HUDEP-2 (cell line): Measurements from ENCODE around the gene TPSAB1.
A peak's percentile ranks its signal among the peaks of the same experiment; 100 is the strongest.

Experiments used
- DNase-seq, 76 experiments: peaks; one replicate each; lab custom pipeline; 2025; ENCODE audit not compliant: unreplicated experiment in 76 of 76; lab: John Stamatoyannopoulos, UW

TPSAB1 gene

DNA sequence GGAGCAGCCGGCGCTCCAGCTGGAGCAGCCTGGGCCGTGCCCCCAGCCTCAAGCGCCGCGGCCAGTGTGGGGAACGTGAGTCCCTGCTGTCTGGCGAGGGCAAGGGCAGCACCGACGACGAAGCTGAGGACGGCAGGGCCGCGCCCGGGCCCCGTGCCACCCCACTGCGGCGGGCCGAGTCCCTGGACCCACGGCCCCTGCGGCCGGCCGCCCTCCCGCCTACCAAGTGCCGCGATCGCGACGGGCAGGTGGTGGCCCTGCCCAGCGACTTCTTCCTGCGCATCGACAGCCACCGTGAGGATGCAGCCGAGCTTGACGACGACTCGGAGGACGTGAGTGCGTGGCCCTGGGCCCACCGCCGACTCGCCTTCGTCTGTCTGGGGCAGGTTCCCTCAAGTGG lies 31.4 kb upstream of the TPSAB1 start:
- DNase-seq = no peak

DNA sequence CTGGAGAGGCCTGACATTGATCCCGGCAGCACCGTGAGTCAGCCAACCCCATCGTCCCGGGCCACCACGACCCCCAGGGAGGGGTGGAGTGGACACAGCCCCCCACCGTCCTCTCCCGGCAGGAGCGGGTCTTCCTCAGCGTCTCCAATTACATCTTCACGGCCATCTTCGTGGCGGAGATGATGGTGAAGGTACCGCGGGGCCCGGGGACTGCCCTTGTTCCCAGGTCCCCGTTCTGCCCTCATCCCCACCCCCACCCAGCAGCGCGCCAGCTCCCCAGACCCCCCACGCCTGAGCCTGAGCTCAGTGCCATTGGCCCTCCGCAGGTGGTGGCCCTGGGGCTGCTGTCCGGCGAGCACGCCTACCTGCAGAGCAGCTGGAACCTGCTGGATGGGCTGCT lies 30.0 kb upstream of the TPSAB1 start:
- no peak for DNase-seq

DNA sequence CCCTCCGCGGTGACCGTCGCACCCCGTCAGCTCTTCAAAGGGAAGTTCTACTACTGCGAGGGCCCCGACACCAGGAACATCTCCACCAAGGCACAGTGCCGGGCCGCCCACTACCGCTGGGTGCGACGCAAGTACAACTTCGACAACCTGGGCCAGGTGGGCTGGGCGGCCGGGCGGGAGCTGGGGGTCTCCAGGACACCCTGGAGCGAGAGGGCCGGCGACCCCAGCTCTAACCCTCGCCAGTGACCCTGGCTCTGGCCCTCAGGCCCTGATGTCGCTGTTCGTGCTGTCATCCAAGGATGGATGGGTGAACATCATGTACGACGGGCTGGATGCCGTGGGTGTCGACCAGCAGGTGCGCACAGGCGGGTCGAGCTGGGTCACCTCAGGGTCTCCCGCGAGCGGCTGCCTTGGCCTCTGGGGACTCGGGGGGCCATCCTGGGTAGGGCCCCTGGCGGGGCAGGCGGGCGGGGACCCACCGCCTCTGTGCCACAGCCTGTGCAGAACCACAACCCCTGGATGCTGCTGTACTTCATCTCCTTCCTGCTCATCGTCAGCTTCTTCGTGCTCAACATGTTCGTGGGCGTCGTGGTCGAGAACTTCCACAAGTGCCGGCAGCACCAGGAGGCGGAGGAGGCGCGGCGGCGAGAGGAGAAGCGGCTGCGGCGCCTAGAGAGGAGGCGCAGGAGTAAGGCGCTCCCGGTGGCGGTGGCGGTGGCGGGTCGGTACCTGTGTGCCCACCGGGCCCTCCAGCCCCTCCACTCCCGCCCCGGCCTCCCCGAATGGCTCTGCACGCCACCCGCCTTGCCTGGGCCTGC lies 28.8 kb upstream of the TPSAB1 start:
- DNase-seq = no peak

DNA sequence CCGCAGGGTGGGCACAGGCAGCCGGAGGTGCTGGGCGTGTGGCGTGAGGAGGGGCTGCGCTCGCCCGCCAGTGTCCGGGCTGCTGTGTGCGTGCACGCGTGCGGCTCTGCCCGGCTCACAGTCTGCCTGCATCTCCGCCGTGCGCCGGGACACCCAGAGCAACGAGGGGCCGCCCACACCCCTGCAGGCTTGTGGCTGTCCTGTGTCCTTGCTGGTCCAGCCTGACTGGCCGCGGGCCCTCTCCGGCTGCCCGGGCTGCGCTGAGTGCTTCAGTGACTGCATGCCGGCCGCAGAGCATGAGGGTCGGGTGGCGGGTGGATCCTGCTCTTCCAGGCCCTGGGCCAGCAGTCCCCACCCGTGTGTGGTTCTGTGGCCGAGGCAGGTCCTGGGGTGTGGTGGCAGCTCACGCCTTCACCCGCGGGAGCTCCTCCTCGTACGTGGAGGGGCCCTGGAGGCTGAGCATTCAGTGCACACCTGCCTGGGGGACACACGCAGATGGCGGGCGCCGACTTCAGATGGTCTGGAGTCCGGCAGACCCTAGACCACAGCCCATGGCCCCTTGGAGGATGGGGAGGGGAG lies 27.8 kb upstream of the TPSAB1 start:
- DNase-seq = no peak

DNA sequence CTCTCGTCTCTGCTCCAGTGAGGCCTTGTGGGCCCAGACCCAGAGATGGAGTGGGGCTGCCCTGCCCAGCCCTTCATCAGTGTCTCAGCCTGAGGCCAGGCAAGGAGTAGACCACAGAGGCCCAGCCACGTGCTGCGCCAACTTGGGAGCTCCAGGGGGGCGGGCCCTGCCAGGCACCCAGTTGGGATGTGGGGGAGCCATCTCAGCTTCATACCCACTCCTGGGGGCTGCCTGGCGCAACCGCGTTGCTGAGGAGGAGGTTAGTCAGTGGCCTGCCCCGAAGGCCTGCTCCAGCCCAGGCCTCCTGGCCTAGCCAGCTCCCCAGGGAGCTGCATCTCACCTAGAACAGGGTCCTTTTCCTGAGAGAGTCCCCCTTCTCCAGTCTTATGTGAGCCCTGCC lies 27.3 kb upstream of the TPSAB1 start:
- no peak for DNase-seq

DNA sequence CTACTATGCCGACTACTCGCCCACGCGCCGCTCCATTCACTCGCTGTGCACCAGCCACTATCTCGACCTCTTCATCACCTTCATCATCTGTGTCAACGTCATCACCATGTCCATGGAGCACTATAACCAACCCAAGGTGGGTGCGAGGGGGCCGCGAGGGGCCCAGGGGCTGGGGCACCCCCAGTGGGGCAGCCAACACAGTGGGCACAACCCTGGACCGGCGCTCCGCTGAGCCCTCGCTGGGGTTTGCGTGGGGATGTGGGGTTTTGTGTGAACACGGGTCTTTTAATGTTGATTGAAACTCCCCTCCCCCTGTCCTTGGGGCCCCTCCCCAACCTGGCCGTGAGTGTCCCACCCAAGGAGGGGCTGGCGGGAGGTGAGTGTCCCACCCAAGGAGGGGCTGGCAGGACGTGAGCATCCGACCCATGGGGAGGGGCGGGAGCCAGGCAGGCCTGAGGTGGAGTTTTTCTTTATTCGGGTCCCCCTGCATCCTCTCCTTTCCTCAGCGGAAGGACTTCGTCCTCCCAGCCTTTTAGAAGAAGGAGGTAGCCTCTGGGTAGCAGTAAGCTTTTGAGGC lies 26.6 kb upstream of the TPSAB1 start:
- no peak for DNase-seq

DNA sequence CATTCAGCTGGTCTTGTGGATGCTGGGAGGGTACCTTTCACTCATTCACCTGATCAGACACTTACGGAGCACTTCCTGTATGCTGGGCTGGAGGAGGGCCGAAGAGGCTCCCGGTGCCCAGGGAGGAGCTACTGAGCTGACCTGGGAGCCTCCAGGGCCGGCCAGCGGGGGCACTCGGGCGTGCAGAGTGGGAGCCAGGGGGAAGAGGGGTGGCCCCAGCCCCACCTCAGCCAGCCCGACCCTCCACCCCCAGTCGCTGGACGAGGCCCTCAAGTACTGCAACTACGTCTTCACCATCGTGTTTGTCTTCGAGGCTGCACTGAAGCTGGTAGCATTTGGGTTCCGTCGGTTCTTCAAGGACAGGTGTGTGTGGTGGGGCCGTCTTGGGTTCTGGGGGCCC lies 25.8 kb upstream of the TPSAB1 start:
- DNase-seq = no peak

DNA sequence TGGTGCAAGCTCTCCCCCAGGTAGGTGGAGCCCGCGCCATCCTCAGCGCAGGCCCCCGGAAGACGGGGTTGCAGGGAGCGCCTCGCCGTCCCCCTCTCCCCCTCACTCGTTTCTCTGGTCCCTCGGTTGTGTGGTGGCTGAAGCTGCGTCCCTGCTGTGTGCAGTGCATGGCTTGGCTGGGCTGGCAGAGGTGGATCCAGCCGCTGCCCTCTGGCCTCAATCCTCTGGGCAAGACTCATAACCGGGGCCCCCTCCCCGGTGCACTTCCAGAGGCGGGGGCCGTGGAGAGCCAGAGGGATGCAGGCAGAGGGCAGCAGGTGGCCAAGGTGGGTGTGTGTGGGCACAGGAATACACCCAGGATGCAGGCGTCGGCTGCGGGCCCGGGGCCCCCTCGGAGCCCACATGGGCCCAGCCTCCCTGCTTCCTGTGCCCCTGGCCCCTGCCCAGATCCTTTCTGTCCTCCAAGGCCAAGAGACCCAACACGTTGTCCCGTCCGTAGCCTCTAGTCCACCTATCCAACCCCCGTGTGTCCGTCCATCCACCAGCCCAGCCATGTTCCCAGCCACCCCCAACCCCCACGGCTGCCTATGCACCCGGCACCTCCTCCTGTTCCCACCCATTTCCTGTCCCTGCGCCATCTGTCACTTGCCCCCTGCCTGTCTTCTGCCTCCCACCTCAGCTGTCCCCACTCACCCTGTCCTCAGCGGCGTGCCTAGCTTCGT lies 24.8 kb upstream of the TPSAB1 start:
- DNase-seq = no peak

DNA sequence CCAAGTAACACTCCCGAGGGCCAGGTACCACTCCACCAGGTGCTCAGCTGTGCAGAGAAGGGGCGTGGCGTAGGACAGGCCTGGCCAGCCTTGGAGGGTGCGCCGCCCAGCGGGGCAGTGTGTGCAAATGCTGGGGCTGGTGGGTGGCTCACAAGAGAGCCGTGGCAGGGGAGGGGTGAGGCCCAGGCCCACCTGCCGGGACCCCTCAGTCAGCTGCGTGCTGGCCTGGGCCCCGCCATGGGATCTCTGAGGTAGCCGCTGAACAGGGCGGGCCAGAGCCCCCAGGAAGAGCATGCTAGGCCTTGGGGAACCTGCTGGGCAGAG lies 24.2 kb upstream of the TPSAB1 start:
- no peak for DNase-seq

DNA sequence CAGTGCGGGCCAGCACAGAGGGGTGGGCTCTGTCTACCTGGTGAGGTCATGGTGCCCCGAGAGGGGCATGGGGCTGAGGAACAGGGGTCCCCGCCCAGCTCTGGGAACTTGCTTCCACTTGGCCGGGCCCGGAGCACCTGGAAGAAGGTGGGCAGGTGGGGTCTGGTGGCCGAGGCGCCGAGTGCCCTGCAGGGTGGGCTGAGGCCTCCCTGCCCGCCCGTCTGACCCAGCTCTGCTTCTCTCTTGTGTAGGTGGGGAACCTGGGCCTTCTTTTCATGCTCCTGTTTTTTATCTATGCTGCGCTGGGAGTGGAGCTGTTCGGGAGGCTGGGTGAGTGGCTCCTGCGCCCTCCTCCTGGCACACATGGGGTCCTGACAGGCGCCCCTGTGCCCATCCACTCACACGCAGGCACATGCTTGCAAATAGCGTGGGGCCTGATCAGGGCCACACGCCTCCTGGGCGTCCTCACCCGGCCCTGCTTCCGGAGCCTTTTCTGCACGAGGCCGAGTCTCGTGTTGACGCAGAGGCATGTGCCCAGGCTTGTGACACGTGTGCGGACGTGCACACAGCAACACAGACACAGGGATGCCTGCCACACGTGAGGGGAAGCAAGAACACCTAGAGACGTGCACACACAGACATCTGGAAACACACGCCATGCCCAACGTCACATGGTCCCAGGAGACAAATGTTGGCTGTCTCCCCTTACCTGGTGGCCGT lies 23.7 kb upstream of the TPSAB1 start:
- no peak for DNase-seq

DNA sequence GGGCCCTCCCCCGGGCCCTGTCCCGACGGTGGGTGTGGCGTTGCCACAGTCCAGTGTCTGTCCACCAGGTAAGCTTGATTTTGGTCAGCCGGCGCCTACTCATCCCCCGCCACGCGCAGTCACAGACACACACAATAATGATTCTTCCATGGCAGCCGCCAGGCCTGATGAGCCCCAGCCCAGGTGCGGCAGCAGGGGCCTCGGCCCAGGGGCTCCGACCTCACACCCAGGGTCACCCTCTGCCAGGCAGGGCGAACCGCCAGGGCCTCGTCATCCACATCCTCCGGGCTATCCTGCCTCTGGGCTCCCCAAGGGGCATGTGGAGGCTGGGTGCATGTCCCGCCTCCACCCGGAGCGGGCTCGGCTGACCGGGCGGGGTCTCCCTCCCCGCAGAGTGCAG lies 23.0 kb upstream of the TPSAB1 start:
- no peak for DNase-seq

DNA sequence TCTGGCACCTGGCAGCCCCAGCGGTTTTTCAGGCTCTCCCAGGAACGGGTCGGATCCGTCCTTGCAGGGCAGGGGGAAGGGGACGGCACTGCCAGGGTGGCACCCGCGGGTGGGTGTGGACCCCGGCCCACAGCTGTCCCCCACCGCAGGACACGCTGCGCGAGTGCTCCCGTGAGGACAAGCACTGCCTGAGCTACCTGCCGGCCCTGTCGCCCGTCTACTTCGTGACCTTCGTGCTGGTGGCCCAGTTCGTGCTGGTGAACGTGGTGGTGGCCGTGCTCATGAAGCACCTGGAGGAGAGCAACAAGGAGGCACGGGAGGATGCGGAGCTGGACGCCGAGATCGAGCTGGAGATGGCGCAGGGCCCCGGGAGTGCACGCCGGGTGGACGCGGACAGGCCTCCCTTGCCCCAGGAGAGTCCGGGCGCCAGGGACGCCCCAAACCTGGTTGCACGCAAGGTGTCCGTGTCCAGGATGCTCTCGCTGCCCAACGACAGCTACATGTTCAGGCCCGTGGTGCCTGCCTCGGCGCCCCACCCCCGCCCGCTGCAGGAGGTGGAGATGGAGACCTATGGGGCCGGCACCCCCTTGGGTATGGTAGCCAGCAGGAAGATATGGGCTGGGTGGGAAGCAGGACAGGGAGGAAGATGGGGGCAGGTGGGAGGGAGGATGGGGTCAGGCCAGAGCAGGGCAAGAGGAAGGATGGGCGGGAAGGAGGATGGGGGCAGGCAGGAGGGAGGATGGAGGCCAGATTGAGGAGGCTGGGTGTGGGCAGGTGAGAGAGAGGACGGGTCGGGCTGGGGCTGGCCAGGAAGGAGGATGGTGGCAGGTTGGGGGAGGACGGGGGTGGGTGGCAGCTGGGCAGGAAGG lies 22.2 kb upstream of the TPSAB1 start:
- DNase-seq = no peak

DNA sequence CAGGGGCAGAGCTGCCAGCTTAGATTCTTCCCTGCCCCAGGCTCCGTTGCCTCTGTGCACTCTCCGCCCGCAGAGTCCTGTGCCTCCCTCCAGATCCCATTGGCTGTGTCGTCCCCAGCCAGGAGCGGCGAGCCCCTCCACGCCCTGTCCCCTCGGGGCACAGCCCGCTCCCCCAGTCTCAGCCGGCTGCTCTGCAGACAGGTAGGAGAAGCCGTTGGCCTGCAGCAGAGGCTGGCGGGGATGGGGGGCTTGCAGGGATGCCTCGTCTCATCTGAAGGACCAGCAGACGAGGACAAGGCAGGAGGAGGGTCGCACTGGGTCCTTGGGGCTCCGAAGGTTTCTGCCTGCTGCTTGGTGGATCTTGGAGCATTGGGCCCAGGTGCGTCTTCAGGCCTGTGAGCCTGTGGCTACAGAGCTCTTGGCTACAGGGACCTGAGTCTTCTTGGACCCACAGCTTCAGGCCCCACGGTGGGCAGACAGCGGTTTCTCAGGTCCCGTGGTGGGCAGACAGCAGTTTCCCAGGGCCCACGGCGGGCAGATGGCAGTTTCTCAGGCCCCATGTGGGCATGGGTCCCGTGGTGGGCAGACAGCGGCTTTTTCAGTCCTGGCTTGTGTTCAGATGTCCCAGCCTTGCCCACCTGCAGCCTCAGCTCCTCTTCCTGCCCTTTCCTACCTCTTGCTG lies 21.4 kb upstream of the TPSAB1 start:
- peak in 1 of 76 experiments; percentile 32 for DNase-seq

DNA sequence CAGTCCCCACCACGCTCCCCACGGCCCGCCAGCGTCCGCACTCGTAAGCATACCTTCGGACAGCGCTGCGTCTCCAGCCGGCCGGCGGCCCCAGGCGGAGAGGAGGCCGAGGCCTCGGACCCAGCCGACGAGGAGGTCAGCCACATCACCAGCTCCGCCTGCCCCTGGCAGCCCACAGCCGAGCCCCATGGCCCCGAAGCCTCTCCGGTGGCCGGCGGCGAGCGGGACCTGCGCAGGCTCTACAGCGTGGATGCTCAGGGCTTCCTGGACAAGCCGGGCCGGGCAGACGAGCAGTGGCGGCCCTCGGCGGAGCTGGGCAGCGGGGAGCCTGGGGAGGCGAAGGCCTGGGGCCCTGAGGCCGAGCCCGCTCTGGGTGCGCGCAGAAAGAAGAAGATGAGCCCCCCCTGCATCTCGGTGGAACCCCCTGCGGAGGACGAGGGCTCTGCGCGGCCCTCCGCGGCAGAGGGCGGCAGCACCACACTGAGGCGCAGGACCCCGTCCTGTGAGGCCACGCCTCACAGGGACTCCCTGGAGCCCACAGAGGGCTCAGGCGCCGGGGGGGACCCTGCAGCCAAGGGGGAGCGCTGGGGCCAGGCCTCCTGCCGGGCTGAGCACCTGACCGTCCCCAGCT lies 20.3 kb upstream of the TPSAB1 start:
- no peak for DNase-seq

DNA sequence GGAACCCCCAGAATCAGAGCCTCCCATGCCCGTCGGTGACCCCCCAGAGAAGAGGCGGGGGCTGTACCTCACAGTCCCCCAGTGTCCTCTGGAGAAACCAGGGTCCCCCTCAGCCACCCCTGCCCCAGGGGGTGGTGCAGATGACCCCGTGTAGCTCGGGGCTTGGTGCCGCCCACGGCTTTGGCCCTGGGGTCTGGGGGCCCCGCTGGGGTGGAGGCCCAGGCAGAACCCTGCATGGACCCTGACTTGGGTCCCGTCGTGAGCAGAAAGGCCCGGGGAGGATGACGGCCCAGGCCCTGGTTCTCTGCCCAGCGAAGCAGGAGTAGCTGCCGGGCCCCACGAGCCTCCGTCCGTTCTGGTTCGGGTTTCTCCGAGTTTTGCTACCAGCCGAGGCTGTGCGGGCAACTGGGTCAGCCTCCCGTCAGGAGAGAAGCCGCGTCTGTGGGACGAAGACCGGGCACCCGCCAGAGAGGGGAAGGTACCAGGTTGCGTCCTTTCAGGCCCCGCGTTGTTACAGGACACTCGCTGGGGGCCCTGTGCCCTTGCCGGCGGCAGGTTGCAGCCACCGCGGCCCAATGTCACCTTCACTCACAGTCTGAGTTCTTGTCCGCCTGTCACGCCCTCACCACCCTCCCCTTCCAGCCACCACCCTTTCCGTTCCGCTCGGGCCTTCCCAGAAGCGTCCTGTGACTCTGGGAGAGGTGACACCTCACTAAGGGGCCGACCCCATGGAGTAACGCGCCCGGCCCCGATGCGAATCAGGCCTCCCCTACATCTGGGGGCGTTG lies 19.5 kb upstream of the TPSAB1 start:
- peak in 13 of 76 experiments; percentile 18 to 68 (median 39) for DNase-seq

DNA sequence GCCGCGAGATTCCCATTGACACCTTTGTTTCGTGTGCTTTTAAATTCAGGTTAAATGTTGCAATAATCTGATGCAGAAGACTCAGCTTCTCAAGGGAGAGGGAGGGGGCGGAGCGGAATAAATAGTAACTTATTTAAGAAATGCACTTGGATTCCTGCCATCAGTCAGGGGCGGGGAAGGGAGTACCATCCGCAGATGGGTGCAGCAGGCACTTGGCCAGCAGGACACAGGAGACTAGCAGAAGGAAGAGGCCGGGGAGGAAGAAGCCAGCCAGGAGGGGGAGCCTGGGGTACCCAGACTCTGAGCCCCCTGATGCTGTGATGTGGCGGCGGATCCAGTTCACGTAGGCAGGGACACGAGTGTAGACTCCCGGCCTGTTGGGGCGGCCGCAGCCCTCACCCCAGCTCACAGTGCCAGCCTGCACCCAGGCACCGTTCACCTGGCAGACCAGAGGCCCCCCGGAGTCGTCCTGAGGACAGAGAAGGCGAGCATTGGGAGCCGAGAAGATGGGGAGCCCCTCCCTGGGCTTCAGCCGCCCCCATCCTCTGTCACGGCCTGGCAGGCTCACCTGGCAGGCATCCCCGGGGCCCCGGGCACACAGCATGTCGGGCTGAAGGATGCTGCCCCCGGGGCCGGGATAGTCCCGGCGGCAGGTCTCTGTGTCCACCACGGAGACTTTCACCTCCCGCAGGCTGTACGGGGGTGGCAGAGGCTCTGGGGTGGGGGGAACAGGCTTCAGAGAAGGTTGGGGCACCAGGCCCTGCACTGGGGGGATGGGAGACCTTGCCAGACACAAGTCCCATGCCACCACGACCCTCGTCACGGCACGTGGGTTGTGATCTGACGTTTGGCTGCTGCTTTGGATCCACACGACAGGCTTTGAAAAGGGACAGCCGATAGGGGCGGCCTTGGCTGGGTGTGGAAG lies 18.6 kb upstream of the TPSAB1 start:
- peak in 61 of 76 experiments; percentile 5 to 70 (median 46) for DNase-seq
